GM18520 (cell line): ENCODE results near the gene MUSTN1.

ENCODE experiments used
- ATAC-seq: cut with Tn5 transposase; IDR thresholded peaks from one replicate; pipeline ENCODE4 v1.9.1; 2021; ENCODE audit not compliant: unreplicated experiment

The MUSTN1 gene

DNA sequence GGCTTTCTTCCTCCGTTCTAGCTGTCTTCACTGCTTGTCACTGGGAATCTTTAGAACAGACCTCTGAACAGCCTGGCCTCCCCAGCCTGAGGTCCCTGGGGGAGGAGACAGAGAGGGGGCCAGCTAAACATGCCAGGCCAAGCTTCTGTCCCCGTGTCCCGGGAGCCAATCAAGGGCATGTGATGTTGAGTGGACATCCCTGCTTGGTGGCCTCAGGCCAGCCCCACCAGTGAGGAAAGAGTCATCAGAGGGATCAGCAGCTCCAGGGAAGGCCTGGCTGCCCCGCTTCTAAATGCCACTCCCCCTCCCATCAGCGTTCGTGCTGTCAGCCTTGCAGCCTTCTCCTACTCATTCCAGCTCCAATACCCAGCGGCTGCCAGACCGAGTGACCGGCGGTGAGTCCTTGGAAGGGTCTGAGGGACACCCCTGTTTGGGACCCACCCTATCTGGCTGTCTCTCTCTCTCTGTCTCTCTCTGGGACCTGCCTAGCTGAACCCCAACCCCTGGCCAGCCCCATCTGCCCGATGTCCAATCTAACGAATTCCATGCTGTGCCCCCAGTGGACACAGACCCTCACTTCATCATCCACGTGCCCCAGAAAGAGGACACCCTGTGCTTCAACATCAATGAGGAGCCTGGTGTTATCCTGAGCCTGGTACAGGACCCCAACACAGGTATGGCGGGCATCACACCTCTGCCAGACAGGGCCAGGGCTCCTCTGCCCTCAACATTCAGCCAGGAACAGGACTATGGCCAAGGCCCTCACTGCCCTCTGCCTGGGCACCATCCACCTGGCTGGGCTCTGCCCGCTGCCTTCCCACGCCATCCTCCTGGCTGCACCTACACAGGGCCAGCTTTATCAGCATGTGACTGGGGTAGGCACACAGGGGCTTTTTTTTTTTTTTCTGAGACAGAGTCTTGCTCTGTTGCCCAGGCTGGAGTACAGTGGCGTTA is 46.9 kb downstream of the MUSTN1 start:
- no peak for ATAC-seq

DNA sequence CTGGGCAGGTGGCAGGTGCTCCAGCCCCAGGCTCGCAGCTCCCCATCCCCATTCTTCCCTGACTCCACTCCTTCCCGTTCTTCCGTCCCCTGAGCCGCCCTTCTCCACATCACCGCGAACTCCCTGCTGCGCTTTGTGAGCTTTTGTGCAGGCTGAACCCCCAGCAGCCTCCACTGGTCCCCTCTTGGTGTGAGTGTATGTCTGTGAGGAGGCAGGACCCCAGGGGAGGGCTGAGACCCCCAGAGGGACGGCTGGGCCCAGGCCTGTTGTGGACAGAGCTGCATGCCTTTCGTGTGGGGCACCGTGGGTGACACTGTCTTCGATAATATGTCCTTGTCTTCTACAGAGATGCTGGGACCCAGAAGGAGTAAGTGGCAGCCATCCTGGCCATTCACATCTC is 47.6 kb downstream of the MUSTN1 start:
- no peak for ATAC-seq

DNA sequence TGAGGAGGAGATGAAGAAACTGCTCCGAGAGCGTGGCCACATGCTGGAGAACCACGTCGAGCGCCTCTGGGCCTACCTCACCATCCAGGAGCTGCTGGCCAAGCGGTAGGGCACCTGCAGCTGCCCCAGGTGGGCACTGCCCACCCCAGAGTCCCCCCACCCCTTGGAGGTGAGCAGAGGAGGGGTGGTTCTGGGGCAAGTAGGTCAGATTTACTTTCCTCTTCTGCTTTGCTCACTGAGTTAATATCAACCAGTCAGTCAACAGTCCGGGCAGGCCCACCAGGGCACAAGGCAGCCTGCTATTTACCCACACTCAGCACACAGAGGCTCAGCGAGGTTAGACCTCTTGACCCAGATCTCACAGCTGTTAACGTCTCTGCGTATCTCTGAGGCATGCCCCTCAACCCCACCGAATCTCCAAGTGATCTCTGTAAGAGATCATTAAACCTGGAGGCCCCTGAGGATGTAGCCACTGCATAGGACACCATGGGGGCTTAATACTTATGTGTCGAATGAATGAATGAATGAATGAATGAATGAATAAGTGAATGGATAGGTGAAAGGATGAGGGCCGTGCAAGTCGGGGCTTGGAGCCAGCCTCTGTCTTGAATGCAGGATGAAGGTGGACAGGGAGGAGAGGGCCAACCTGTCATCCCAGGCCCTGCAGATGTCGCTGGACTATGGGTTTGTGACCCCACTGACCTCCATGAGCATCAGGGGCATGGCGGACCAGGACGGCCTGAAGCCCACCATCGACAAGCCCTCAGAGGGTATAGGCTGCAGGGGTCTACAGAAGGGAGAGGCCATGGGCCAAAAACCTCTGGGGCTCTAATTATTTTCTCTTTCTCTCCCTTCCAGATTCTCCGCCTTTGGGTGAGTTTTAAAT is 48.2 kb downstream of the MUSTN1 start:
- no peak for ATAC-seq

DNA sequence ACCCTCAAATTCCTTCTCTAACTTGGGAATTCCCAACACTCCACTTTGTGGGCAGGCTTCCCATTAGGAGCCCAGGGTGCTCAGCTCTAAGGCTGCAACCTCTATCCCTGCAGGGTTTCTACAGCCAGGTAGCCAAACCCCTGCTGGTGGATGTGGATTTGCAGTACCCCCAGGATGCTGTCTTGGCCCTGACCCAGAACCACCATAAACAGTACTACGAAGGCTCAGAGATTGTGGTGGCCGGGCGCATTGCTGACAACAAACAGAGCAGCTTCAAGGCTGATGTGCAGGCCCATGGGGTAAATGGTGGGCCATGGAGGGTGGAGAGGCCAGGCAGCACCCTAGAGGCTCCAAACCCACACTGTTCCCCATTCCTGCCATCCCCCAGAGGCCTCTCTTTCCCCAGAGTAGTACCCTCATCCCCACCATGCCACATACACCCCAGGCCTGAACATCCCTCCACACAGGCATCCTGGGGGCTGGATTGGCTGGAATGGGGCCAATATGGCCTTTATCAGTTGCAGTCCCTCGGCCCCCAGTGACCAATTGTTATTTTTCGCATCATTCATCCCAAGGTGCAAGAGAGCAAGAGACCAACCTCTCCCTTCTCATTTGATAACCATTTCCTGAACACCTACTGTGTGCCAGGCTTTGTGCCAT is 49.8 kb downstream of the MUSTN1 start:
- ATAC-seq = no peak

DNA sequence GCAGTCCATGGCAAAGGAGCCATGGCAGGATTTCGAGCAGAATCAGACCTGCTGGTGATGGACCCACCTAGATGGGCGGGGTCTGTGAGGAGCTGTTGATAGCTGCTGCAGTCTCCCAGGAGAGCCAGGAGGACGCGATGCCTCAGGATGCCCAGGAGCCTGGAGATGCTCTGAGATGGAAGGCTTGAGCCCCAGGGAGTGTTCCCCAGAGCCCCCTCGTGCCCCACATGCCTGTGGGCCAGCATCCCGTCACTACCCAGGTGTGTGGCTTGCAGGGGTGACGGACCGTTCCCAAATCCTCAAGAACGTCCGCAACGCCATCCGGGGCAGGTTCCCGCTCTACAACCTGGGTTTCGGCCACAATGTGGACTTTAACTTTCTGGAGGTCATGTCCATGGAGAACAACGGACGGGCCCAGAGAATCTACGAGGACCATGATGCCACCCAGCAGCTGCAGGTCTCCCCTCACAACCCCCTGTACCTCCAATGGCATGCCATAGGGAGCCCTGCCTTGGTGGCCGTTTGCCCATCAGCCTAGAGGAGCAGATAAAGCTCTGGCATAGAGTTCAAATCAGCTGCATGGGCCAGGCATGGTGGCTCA is 50.7 kb downstream of the MUSTN1 start:
- ATAC-seq = no peak

DNA sequence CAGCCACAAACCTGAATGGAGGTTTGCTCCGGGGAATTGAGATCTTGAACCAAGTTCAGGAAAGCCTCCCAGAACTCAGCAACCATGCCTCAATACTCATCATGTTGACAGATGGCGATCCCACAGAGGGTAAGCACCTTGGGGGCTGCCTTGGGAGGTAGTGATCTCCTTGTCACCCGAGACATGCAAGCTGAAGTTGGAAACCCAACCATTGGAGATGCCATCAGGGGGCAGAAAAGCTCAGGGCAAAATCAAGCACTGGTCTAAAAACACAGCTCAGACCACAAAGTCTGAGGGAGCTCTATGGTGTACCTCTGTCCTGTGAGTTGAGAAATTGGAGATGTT is 51.6 kb downstream of the MUSTN1 start:
- no peak for ATAC-seq
